ENCODE results near the gene AKR1B15. TPM values are rescaled to one million over a fixed set of nuclear protein-coding genes. Genes with fewer than 3 reads are reported as not detected.

Gene AKR1B15
- total RNA-seq (under 1 TPM in 1 of 6 donors, not detected in 5; 0.25 TPM), polyA plus RNA-seq (not detected)

DNA sequence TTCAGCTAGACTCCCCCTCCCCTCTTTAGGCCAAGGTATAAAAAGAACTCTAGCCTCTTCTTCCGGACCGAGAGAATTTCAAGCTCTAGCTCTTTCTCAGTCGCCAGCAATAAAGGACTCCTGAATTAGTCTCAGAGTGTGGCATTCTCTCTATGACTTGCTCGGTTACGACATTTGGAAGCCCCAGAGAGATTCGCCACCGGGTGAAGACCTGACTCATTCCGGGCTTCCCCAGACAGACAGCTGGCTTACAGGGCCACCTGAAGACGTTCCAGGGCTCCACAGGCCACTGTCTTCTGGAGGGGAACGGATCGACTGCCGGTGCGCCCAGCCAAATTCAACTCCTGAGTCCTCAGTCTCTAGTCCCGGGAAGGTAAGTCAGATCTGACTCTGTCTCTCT is at the start of gene AKR1B15:
Gene AKR1B15, plus strand, starts transcription at position 234 of the 400 bp plus-strand sequence. CDS start 15,510 bp downstream, outside the sequence.
- peak within 1 kb of the TSS in 1 of 4 donors; percentile 26 for H3K4me3 ChIP-seq
- FAIRE-seq (no peak), ATAC-seq (no peak), DNase-seq (no peak)
- no peaks in the 10 kb centered on the region for H3K36me3 ChIP-seq
- TF ChIP-seq, protein P1, sequence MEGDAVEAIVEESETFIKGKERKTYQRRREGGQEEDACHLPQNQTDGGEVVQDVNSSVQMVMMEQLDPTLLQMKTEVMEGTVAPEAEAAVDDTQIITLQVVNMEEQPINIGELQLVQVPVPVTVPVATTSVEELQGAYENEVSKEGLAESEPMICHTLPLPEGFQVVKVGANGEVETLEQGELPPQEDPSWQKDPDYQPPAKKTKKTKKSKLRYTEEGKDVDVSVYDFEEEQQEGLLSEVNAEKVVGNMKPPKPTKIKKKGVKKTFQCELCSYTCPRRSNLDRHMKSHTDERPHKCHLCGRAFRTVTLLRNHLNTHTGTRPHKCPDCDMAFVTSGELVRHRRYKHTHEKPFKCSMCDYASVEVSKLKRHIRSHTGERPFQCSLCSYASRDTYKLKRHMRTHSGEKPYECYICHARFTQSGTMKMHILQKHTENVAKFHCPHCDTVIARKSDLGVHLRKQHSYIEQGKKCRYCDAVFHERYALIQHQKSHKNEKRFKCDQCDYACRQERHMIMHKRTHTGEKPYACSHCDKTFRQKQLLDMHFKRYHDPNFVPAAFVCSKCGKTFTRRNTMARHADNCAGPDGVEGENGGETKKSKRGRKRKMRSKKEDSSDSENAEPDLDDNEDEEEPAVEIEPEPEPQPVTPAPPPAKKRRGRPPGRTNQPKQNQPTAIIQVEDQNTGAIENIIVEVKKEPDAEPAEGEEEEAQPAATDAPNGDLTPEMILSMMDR (IDR thresholded peaks at IDR 0.05) = no peak
- 82 to 85% methylated on average over 14 of the region's 14 CpGs for WGBS, 2 donors
- H3K27ac ChIP-seq = no peak within 1 kb of the TSS
- H3K27me3 ChIP-seq = no peaks in the 10 kb centered on the region
- intact Hi-C loops (cut with DNase I) = no loop called here
- no peaks in the 10 kb centered on the region for H3K9me3 ChIP-seq
- H3K4me1 ChIP-seq = no peaks in the 10 kb centered on the region

GRCh38 chr7:134500406-134500805 is 48.5 kb upstream of the AKR1B15 start:
- Histone ChIP-seq H3K27ac (no peak overlapping the region), H3K4me3 (no peak overlapping the region), H3K27me3 (peaks cover 0 to 8% (median 0%) of the 10 kb centered on the region in 4 donors), H3K9me3 (no peaks in the 10 kb centered on the region), H3K36me3 (no peaks in the 10 kb centered on the region), H3K4me1 (no peaks in the 10 kb centered on the region)
- TF ChIP-seq, protein P1 (IDR thresholded peaks at IDR 0.05) = no peak
- ATAC-seq = no peak
- DNase-seq = no peak
- FAIRE-seq = no peak
- intact Hi-C loops (cut with DNase I) = no loop called here
- 68 to 76% methylated on average over 2 of the region's 2 CpGs for WGBS, 2 donors

- no peaks in the 10 kb centered on the region for H3K4me1 ChIP-seq
- ATAC-seq = no peak
- DNase-seq = no peak
- FAIRE-seq = no peak
- H3K9me3 ChIP-seq = no peaks in the 10 kb centered on the region
- H3K36me3 ChIP-seq = no peaks in the 10 kb centered on the region
- no peak overlapping the region for H3K4me3 ChIP-seq
- 49 to 51% methylated on average over 5 of the region's 5 CpGs for WGBS, 2 donors
- peaks cover 0 to 8% (median 0%) of the 10 kb centered on the region in 4 donors for H3K27me3 ChIP-seq
- TF ChIP-seq, protein P1 (IDR thresholded peaks at IDR 0.05) = no peak
- no peak overlapping the region for H3K27ac ChIP-seq
- intact Hi-C loops (cut with DNase I) = no loop called here
Measured at GRCh38 chr7:134500982-134501381, 47.9 kb upstream of the AKR1B15 start.

DNA sequence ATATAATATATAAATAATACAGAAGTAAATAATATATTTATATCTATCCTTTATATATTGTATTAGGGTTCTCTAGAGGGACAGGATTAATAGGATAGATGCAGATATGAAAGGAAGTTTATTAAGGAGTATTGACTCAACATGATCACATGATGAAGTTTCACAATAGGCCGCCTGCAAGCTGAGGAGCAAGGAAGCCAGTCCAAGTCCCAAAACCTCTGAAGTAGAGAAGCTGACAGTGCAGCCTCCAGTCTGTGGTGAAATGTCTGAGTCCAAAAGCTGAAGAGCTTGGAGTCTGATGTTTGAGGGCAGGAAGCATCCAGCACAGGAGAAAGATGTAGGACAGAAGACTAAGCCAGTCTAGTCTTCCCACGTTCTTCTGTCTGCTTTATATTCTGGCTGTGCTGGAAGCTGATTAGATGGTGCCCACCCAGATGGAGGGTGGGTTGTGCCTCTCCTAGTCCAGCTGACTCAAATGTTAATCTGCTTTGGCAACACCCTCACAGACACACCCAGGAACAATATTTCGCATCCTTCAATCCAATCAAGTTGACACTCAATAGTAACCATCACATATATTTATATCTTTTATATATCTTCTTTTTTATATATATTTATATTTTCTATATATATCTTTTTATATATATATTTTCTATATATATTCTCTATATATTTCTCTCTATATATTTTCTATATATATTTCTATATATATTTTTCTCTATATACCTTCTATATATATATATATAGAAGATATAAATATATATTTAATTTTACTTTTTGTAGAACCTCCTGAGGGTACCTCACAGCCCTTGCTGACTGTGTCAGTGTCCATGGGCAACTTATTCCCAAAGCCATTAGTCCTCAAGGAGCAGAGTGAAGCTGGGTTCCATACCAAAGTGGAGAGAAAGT is 46.2 kb upstream of the AKR1B15 start:
- TF ChIP-seq, protein P1 (IDR thresholded peaks at IDR 0.05) = no peak
- Histone ChIP-seq H3K9me3 (no peaks in the 10 kb centered on the region), H3K4me1 (no peaks in the 10 kb centered on the region), H3K4me3 (no peak overlapping the region), H3K27me3 (peaks cover 0 to 3% (median 0%) of the 10 kb centered on the region in 4 donors), H3K36me3 (no peaks in the 10 kb centered on the region), H3K27ac (no peak overlapping the region)
- FAIRE-seq (peak; percentile 9), DNase-seq (peak in 2 of 6 donors; percentile 13 to 53), ATAC-seq (peak in 2 of 4 donors; percentile 59 to 60)
- 63 to 66% methylated on average over 3 of the region's 3 CpGs for WGBS, 2 donors
- intact Hi-C loops (cut with DNase I) = no loop called here

Data from pancreas (tissue), 10 donors.